CD4-positive, alpha-beta T cell treated with Interleukin-6 at 100 ng/mL for 8 hours (primary cell): ENCODE measurements around the gene GAB1.
"Not testable (repeated sequence)": the region's sequence is repeated elsewhere in the genome, so short reads cannot be mapped to it uniquely, and the experiment has no call there.

ENCODE experiments used
- DNase-seq: peaks from one replicate; pipeline ENCODE4 v3.0.0-alpha.2; 2020; ENCODE audit warnings: mixed read lengths, low spot score

GAB1 gene

GRCh38 chr4:143338313-143338712 lies 1.6 kb downstream of the GAB1 start:
- DNase-seq, result no peak

GRCh38 chr4:143339497-143339896 lies 2.8 kb downstream of the GAB1 start:
- no peak for DNase-seq

- DNase-seq, result no peak
Measured at GRCh38 chr4:143341186-143341755, 4.6 kb downstream of the GAB1 start.

GRCh38 chr4:143343276-143343831 lies 6.7 kb downstream of the GAB1 start:
- DNase-seq, result no peak

- no peak for DNase-seq
Measured at GRCh38 chr4:143344041-143344440, 7.4 kb downstream of the GAB1 start.

- no peak for DNase-seq
Measured at GRCh38 chr4:143344774-143345173, 8.1 kb downstream of the GAB1 start.

GRCh38 chr4:143345356-143345755 lies 8.7 kb downstream of the GAB1 start:
- DNase-seq, result no peak

- DNase-seq, result no peak
Measured at GRCh38 chr4:143346206-143346605, 9.5 kb downstream of the GAB1 start.

GRCh38 chr4:143347484-143348111 lies 10.9 kb downstream of the GAB1 start:
- no peak for DNase-seq

- no peak for DNase-seq
Measured at GRCh38 chr4:143348233-143349077, 11.8 kb downstream of the GAB1 start.

- not testable (repeated sequence) for DNase-seq
Measured at GRCh38 chr4:143349858-143350527, 13.3 kb downstream of the GAB1 start.

GRCh38 chr4:143351149-143351691 lies 14.5 kb downstream of the GAB1 start:
- DNase-seq, result no peak

GRCh38 chr4:143351774-143352451 lies 15.2 kb downstream of the GAB1 start:
- DNase-seq, result no peak

GRCh38 chr4:143352720-143353119 lies 16.0 kb downstream of the GAB1 start:
- DNase-seq, result no peak

GRCh38 chr4:143353797-143354196 lies 17.1 kb downstream of the GAB1 start:
- DNase-seq, result no peak

GRCh38 chr4:143354990-143355389 lies 18.3 kb downstream of the GAB1 start:
- no peak for DNase-seq

GRCh38 chr4:143355540-143356217 lies 19.0 kb downstream of the GAB1 start:
- no peak for DNase-seq

- DNase-seq, result no peak
Measured at GRCh38 chr4:143356493-143356892, 19.8 kb downstream of the GAB1 start.

- DNase-seq, result no peak
Measured at GRCh38 chr4:143357161-143357845, 20.6 kb downstream of the GAB1 start.

GRCh38 chr4:143358419-143358818 lies 21.7 kb downstream of the GAB1 start:
- no peak for DNase-seq
